SH-SY5Y (cell line): ENCODE results near the gene GIMAP1.

Experiments used
- GATA2 ChIP-seq: IDR thresholded peaks from 2 replicates; pipeline ENCODE4 v1.6.1; 2011; ENCODE audit warnings: mild to moderate bottlenecking, low read depth, low read length
- GATA3 ChIP-seq: IDR thresholded peaks from 2 replicates; pipeline ENCODE4 v1.6.1; 2011; ENCODE audit warnings: low read depth, mild to moderate bottlenecking, low read length, moderate library complexity

- no peak for TF ChIP-seq GATA2
- TF ChIP-seq GATA3 = no peak
These were observed 675 bp upstream of the GIMAP1 start for GRCh38 chr7:150715738-150716137.
